Measurements from ENCODE around the gene SLC37A4. TPM values are rescaled to one million over a fixed set of nuclear protein-coding genes. Genes with fewer than 3 reads are reported as not detected.

Gene SLC37A4
- total and polyA plus RNA-seq, 5 experiments from 2014 or later, result 9.7 to 17.1 (median 12.8) TPM

DNA sequence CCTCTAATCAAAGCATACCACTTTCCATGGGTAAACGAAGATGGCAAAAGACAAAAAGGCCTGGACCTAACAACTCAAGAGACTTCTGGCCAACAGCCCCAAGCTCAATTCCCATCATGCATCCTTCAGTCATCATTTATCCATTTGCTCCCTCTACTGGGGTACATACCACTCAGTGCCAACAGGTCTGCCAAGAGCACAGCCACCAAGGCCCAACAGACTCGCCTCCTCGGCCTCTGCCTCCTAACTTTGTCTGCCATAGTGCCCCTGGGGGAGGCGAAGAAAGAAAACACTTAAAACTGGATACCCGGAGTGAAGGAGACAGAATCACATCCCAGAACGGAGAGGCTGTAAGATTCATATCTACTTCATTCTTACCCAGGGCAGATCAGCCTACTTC, 25.2 kb upstream of the SLC37A4 start:
- no peaks in the 10 kb centered on the region for H3K9me3 Mint-ChIP-seq
- H3K4me1 Mint-ChIP-seq, result peaks cover 18 to 42% (median 36%) of the 10 kb centered on the region in 4 donors
- POLR2A ChIA-PET, result interaction anchor here (0.8 to 4.0 kb wide), 12 partner anchors 8 to 617 kb away, joined by 3 to 45 read pairs (median 6); partner anchors contain the start of genes C2CD2L, CENATAC, DPAGT1 and RPS25

DNA sequence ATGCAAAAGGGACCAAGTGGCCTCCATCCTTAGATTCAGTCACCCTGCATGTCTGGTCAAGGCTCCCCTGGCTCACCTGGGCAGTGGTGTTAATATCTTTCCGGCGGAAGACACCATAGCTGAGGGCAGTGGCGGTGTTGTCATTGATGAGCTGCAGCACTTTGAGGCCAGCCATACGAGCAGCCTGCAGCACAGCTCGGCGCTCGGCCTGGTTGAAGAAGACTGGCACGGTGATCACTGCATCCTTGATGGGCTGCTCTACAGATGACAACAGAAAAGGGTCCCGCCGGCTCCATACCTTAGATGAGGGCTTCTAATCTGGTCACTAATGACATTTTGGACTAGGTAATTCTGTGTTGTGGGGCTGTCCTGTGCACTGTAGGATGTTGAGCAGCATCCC, 23.7 kb upstream of the SLC37A4 start:
- H3K36me3 Mint-ChIP-seq, result peaks cover 4 to 61% (median 23%) of the 10 kb centered on the region in 3 donors
- DNase-seq (no peak), ATAC-seq (no peak)
- H3K27ac Mint-ChIP-seq, result peak overlapping the region in 2 of 10 donors; percentile 40 to 56
- POLR2A ChIA-PET, result interaction anchor here (0.8 to 3.0 kb wide), 3 partner anchors 14 to 35 kb away, joined by 4 to 20 read pairs (median 5); partner anchors contain the start of genes RPS25 and TRAPPC4
- no peaks in the 10 kb centered on the region for H3K27me3 Mint-ChIP-seq
- H3K4me3 Mint-ChIP-seq, result peak overlapping the region in 6 of 10 donors; percentile 12 to 99 (median 42)
- no peaks in the 10 kb centered on the region for H3K9me3 Mint-ChIP-seq
- H3K4me1 Mint-ChIP-seq, result peaks cover 18 to 38% (median 36%) of the 10 kb centered on the region in 4 donors

More for the DNA sequence above, 25.2 kb upstream of the SLC37A4 start:
- Mint-ChIP-seq H3K36me3 (peaks cover 4 to 52% (median 17%) of the 10 kb centered on the region in 3 donors), H3K4me3 (peak overlapping the region; percentile 81 to 99 (median 88)), H3K27me3 (no peaks in the 10 kb centered on the region), H3K27ac (peak overlapping the region; percentile 72 to 97 (median 88))
- peak in 3 of 10 donors; percentile 9 to 12 (median 11) for DNase-seq
- no peak for ATAC-seq

DNA sequence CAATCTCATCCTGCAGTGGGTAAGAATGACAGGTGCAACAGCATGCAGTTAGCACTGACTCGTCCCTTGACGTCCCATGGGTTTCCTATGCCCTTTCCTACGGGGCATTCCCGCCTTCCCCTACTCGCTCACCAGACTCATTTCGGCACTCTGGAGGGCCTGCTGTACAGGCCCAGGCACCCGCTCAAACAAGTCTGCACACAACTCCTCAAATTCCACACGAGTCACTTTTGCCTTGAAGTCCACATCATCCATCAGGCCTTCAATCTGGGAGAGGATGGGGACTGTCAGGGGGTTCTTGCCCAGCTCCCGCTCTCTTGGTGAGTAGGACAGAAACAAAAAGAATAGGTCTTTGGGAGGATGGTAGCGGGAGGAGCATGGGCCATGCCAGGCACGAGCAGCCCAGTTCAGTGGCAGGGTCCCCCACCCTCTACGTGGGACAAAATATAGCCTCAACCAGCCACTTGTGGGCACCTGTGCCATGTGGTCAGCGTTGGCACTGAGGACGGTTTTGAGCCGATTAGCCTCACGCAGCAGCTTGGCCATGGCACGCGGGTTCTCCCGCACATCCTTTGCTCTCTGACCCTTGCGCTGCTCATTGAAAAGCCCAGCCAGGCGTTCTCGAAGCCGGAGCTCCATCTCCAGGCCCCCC, 21.6 kb upstream of the SLC37A4 start:
- ATAC-seq (no peak), DNase-seq (no peak)
- H3K27ac Mint-ChIP-seq, result peak overlapping the region in 1 of 10 donors; percentile 62
- H3K36me3 Mint-ChIP-seq, result peaks cover 4 to 79% (median 35%) of the 10 kb centered on the region in 3 donors
- H3K27me3 Mint-ChIP-seq, result no peaks in the 10 kb centered on the region
- H3K4me3 Mint-ChIP-seq, result no peak overlapping the region
- POLR2A ChIA-PET, result no interaction called here
- peaks cover 15 to 26% (median 23%) of the 10 kb centered on the region in 4 donors for H3K4me1 Mint-ChIP-seq
- H3K9me3 Mint-ChIP-seq, result no peaks in the 10 kb centered on the region

DNA sequence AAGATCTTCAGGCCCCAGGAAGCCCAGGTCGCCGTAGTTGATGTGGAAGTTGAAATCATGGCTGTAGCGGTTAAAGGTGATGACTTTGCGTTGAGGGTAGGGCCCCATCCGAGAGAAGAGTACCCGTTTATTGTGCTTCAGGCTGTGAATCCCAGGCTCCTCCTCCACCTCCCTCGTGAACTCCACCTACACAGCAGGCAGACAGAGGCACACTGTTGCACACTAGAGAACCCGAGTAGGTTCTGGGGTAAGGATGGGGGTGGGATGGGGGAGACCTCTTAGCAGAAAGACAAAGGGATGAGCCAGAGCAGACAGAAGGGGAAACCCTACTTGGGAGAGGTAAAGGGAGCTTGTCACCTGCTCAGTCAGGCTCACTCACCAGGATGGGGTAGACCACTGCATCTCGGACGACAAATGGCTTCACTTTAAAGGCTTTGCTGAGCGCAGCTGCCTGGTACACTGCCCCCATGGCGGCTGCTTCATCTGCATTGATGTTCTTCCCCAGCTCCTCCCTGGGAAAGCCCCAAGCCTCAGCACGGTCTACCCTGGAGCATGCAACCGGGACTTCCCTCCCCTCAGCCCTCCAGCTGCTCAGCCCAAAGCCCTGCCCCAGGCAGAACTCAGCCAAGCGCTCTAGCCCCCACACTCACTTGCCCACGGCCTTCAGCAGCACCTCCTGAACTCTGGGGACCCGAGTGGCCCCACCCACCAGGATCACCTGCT, 20.9 kb upstream of the SLC37A4 start:
- ATAC-seq, result no peak
- peaks cover 4 to 85% (median 37%) of the 10 kb centered on the region in 3 donors for H3K36me3 Mint-ChIP-seq

DNA sequence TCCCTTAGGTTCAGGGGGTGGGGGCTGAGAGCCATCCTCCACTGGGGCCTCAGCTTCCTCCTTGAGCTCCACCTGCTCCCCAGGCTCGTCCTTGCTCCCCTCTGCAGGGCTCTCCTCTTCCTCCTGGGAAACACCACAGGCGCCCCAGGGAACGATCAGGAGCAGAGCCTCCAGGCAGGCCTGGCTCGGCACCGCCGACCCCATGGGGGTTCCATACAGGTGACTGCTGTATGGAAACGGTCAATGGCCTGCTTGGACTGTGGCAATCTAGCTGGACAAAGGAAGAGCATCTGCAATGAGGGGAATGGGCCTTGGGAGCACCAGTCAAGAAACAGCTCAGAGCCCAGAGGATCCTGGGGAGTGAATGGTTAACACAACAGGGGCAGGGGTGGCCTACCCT, 18.4 kb upstream of the SLC37A4 start:
- no peak overlapping the region for H3K4me3 Mint-ChIP-seq
- ATAC-seq (no peak), DNase-seq (no peak)
- peaks cover 0 to 8% (median 1%) of the 10 kb centered on the region in 4 donors for H3K4me1 Mint-ChIP-seq
- H3K9me3 Mint-ChIP-seq, result no peaks in the 10 kb centered on the region
- H3K27me3 Mint-ChIP-seq, result no peaks in the 10 kb centered on the region
- peaks cover 4 to 91% (median 36%) of the 10 kb centered on the region in 3 donors for H3K36me3 Mint-ChIP-seq
- POLR2A ChIA-PET, result interaction anchor here (0.6 to 2.5 kb wide), 2 partner anchors 8 to 14 kb away, joined by 3 to 6 read pairs; partner anchors contain the start of gene HYOU1
- no peak overlapping the region for H3K27ac Mint-ChIP-seq

More for the DNA sequence above, 20.9 kb upstream of the SLC37A4 start:
- H3K4me1 Mint-ChIP-seq, result peaks cover 13 to 24% (median 18%) of the 10 kb centered on the region in 4 donors
- peak overlapping the region in 1 of 10 donors; percentile 44 for H3K27ac Mint-ChIP-seq
- POLR2A ChIA-PET, result interaction anchor here (0.5 to 1.6 kb wide), 6 partner anchors 16 to 219 kb away, joined by 3 to 6 read pairs (median 4); partner anchors contain the start of genes HINFP, RPS25, TRAPPC4 and VPS11
- no peaks in the 10 kb centered on the region for H3K27me3 Mint-ChIP-seq
- H3K4me3 Mint-ChIP-seq, result no peak overlapping the region
- DNase-seq, result no peak
- no peaks in the 10 kb centered on the region for H3K9me3 Mint-ChIP-seq

DNA sequence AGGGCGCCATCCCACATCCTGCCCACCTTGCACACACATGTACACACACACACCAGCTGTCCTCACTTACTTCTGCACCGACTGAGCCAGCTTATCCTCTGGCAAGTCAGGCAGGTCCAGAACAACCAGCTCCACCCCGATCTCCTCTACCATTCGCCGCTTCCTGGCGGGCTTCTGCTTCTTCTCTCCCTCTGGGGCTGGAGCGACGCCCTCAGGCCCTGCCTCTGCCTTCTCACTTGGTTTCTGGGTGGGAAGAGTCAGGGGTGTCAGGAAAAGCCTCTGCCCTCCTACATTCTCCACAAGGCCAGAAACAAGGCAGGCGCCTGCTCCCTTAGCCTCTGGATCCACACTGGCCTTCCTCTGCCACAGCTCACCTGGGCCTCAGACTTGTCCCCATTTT, 18.0 kb upstream of the SLC37A4 start:
- ATAC-seq, result no peak
- POLR2A ChIA-PET, result interaction anchor here (0.6 to 2.5 kb wide), 3 partner anchors 8 to 19 kb away, joined by 3 to 6 read pairs (median 4); partner anchors contain the start of genes HYOU1 and VPS11

DNA sequence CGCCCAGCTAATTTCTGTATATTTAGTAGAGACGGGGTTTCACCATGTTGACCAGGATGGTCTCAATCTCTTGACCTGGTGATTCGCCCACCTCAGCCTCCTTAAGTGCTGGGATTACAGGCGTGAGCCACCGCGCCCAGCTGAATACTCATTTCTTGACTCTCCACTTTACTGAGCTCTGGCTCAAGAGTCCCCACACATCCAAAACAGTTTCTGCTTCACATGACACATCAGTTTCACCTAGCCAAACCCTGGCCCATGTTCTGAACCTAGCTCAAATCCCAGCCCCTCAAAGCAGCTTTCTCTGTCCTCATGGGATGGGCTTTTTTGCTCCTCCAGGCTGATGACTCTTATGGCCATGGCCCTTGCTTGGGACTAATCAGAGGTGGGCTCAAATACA, 16.5 kb upstream of the SLC37A4 start:
- ATAC-seq, result no peak
- peak overlapping the region in 1 of 10 donors; percentile 4 for H3K27ac Mint-ChIP-seq

More for the DNA sequence above, 18.0 kb upstream of the SLC37A4 start:
- H3K4me1 Mint-ChIP-seq, result peaks cover 0 to 8% (median 1%) of the 10 kb centered on the region in 4 donors
- H3K36me3 Mint-ChIP-seq, result peaks cover 4 to 86% (median 36%) of the 10 kb centered on the region in 3 donors
- no peak overlapping the region for H3K4me3 Mint-ChIP-seq
- peak overlapping the region in 2 of 10 donors; percentile 35 to 77 for H3K27ac Mint-ChIP-seq
- H3K27me3 Mint-ChIP-seq, result no peaks in the 10 kb centered on the region
- no peak for DNase-seq
- H3K9me3 Mint-ChIP-seq, result no peaks in the 10 kb centered on the region

DNA sequence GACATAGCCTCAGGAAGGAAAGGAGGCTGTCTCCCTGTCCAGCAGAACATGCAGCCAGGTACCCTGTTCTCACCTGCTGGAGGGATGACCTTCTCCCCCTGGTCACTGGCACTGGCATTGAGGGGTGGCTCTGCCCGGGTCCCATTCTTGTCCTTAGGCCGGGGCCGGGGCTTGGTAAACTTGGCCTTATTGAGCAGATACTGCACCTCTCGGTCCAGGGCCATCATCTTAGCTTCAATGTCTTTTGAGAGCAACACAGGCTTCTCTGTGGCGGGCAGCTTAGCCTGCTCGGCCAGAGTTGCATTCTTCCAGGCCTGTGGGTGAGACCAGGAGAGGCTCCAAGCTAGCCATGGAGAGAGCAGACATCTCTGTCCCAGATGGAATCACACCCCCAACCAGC, 15.8 kb upstream of the SLC37A4 start:
- no peak overlapping the region for H3K4me3 Mint-ChIP-seq
- ATAC-seq (no peak), DNase-seq (no peak)
- POLR2A ChIA-PET, result interaction anchor here (0.9 to 2.5 kb wide), 2 partner anchors 10 to 28 kb away, joined by 3 to 6 read pairs; partner anchors contain the start of genes HYOU1 and TRAPPC4
- H3K4me1 Mint-ChIP-seq, result no peaks in the 10 kb centered on the region
- H3K27me3 Mint-ChIP-seq, result no peaks in the 10 kb centered on the region
- H3K9me3 Mint-ChIP-seq, result no peaks in the 10 kb centered on the region
- H3K27ac Mint-ChIP-seq, result no peak overlapping the region
- H3K36me3 Mint-ChIP-seq, result peaks cover 0 to 67% (median 28%) of the 10 kb centered on the region in 3 donors

More for the DNA sequence above, 16.5 kb upstream of the SLC37A4 start:
- Mint-ChIP-seq H3K9me3 (no peaks in the 10 kb centered on the region), H3K27me3 (no peaks in the 10 kb centered on the region), H3K4me1 (no peaks in the 10 kb centered on the region), H3K4me3 (peak overlapping the region in 1 of 10 donors; percentile 34), H3K36me3 (peaks cover 0 to 73% (median 29%) of the 10 kb centered on the region in 3 donors)
- no peak for DNase-seq
- POLR2A ChIA-PET, result interaction anchor here (0.6 to 2.5 kb wide), 3 partner anchors 10 to 29 kb away, joined by 3 to 6 read pairs (median 3); partner anchors contain the start of genes HYOU1 and TRAPPC4

DNA sequence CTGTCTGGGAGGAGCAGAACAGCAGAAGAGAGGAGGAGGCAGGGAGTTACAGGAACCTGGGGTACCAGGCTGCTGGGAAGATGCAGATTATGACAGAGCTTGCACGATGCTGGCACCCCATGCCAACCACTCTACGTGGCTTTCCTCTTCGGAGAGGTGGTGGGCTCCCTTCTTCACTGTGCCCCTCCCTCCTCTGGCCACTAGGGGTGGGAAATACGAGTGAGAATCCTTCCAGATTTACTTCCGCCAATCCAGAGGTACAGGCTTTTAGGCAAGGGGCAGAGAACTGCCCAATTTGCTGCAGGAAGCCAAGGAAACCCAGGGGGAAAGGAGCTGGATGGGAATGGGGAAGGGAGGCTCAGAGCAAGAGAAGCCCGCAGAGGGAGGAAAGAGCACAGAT, 14.0 kb upstream of the SLC37A4 start:
- Mint-ChIP-seq H3K36me3 (peaks cover 0 to 49% (median 17%) of the 10 kb centered on the region in 3 donors), H3K4me3 (no peak overlapping the region)
- POLR2A ChIA-PET, result interaction anchor here (0.9 kb wide), 1 partner anchor 23 kb away, joined by 3 read pairs; the partner anchor contains the start of gene VPS11

DNA sequence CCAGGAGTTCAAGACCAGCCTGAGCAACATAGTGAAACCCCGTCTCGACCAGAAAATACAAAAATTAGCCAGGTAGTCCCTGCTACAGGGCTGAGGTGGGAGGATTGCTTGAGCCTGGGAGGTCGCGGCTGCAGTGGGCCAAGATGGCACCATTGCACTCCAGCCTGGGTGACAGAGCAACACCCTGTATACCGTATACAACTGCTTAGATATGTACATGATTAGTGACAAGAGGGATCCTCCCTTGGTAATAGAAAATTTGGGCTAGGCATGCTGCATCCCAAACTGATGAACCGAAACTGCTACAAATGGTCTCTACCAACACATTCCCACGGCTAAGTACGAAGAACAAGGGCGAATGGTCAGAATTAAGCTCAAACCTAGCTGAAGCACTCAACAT, 12.2 kb upstream of the SLC37A4 start:
- no peaks in the 10 kb centered on the region for H3K27me3 Mint-ChIP-seq
- H3K36me3 Mint-ChIP-seq, result peaks cover 0 to 33% (median 8%) of the 10 kb centered on the region in 3 donors
- DNase-seq (no peak), ATAC-seq (no peak)
- no peak overlapping the region for H3K27ac Mint-ChIP-seq
- H3K4me1 Mint-ChIP-seq, result peaks cover 0 to 4% (median 0%) of the 10 kb centered on the region in 4 donors
- H3K9me3 Mint-ChIP-seq, result no peaks in the 10 kb centered on the region
- POLR2A ChIA-PET, result interaction anchor here (0.7 kb wide), 1 partner anchor 246 kb away, joined by 3 read pairs; no protein-coding TSS in a partner anchor
- H3K4me3 Mint-ChIP-seq, result no peak overlapping the region

More for the DNA sequence above, 14.0 kb upstream of the SLC37A4 start:
- ATAC-seq (peak in 1 of 2 donors; percentile 39), DNase-seq (no peak)
- Mint-ChIP-seq H3K9me3 (no peaks in the 10 kb centered on the region), H3K4me1 (peaks cover 0 to under 1% (median 0%) of the 10 kb centered on the region in 4 donors), H3K27ac (peak overlapping the region in 2 of 10 donors; percentile 43 to 78), H3K27me3 (no peaks in the 10 kb centered on the region)

DNA sequence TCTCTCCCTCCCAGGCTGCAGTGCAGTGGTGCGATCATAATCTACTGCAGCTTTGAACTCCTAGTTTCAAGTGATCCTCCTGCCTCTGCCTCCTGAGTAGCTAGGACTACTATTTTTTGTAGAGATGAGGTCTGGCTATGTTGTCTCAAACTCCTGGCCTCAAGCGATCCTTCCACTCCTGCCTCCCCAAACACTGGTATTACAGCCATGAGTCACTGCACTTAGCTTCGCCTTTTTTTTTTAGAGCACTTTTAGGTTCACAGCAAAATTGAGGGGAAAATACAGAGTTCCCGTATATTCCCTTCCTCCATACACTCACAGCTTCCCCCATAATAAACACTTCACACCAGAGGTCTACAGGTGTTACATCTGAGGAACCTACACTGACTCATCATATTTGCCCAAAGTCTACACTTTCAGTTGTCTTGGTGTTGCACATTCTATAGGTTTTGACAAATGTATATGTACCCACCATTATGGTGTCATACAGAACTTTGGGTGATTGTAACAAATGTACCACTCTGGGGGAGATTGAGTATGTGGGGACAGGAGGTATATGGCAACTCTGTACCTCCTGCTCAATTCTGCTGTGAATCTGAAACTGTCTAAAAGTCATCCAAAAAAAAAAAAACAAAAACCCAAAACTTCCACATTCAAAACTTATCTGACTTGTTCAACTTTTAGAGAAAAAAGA, 11.3 kb upstream of the SLC37A4 start:
- POLR2A ChIA-PET, result interaction anchor here (0.7 to 1.6 kb wide), 2 partner anchors 15 to 247 kb away, joined by 3 read pairs; partner anchors contain the start of gene HYOU1
- Mint-ChIP-seq H3K4me3 (peak overlapping the region in 1 of 10 donors; percentile 30), H3K36me3 (peaks cover 0 to 25% (median 2%) of the 10 kb centered on the region in 3 donors), H3K27ac (peak overlapping the region in 1 of 10 donors; percentile 20), H3K27me3 (no peaks in the 10 kb centered on the region), H3K9me3 (no peaks in the 10 kb centered on the region), H3K4me1 (peaks cover 0 to 4% (median 0%) of the 10 kb centered on the region in 4 donors)
- DNase-seq, result no peak
- ATAC-seq, result no peak
